Ishikawa (cell line): ENCODE data around the gene KISS1R.

Experiments used
- CEBPB ChIP-seq: IDR thresholded peaks from 2 replicates; pipeline ENCODE4 v1.6.1; 2012
- EGR1 ChIP-seq: IDR thresholded peaks from 2 replicates; pipeline ENCODE4 v1.6.1; 2012
- EP300 ChIP-seq: IDR thresholded peaks from 2 replicates; pipeline ENCODE4 v1.6.1; 2012; ENCODE audit warnings: borderline replicate concordance
- FOXM1 ChIP-seq: IDR thresholded peaks from 2 replicates; pipeline ENCODE4 v1.6.1; 2012; ENCODE audit warnings: low read depth, borderline replicate concordance
- NFIC ChIP-seq: IDR thresholded peaks from 2 replicates; pipeline ENCODE4 v1.6.1; 2012
- RAD21 ChIP-seq: IDR thresholded peaks from 2 replicates; pipeline ENCODE4 v1.6.1; 2012; ENCODE audit warnings: low read depth
- TAF1 ChIP-seq: IDR thresholded peaks from 2 replicates; pipeline ENCODE4 v1.6.1; 2012; ENCODE audit warnings: low read depth, mild to moderate bottlenecking
- TCF12 ChIP-seq: IDR thresholded peaks from 2 replicates; pipeline ENCODE4 v1.6.1; 2012; ENCODE audit warnings: low read depth
- TEAD4 ChIP-seq: IDR thresholded peaks from 2 replicates; pipeline ENCODE4 v1.6.1; 2012
- YY1 ChIP-seq: IDR thresholded peaks from 2 replicates; pipeline ENCODE4 v1.6.1; 2012; ENCODE audit warnings: low read depth
- ZBTB7A ChIP-seq: IDR thresholded peaks from 2 replicates; pipeline ENCODE4 v1.6.1; 2012; ENCODE audit warnings: low read depth
- TF ChIP-seq, protein P1 (sequence below): IDR thresholded peaks from 2 replicates; pipeline ENCODE4 v1.6.1; 2012; ENCODE audit warnings: low read depth, mild to moderate bottlenecking
- TF ChIP-seq, protein P2 (sequence below): IDR thresholded peaks from 2 replicates; pipeline ENCODE4 v1.6.1; 2012
- TF ChIP-seq, protein P3 (sequence below): IDR thresholded peaks from 2 replicates; pipeline ENCODE4 v1.6.1; 2012

DNA sequence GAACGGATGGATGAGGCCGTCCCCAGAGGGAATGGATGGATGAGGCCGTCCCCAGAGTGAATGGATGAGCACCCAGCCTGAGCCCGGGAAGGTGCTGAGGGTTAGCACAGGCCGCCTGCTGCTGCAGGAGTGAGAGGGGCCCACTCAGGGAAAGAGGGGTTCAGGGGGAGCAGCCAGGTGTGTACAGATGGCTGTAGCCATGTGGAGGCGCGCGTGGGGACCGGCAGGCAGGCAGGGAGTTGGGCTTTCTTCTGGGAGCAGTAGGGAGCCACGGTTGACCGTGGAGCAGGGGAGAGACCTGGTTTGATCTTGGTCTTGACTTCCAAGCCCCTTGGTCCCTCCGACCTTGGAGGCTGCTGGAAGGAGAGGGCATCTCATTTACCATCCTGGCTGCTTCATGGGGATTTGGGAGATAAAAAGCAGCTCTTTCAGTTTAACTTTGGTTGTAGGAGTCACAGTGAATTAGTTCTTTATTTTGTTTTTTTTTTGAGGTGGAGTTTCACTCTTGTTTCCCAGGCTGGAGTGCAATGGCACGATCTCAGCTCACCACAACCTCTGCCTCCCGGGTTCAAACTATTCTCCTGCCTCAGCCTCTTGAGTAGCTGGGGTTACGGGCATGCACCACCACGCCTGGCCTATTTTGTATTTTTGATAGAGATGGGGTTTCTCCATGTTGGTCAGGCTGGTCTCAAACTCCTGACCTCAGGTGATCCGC, 33.4 kb downstream of the KISS1R start:
- TF ChIP-seq RAD21, result no peak
- TF ChIP-seq YY1, result no peak
- TF ChIP-seq, protein P1, sequence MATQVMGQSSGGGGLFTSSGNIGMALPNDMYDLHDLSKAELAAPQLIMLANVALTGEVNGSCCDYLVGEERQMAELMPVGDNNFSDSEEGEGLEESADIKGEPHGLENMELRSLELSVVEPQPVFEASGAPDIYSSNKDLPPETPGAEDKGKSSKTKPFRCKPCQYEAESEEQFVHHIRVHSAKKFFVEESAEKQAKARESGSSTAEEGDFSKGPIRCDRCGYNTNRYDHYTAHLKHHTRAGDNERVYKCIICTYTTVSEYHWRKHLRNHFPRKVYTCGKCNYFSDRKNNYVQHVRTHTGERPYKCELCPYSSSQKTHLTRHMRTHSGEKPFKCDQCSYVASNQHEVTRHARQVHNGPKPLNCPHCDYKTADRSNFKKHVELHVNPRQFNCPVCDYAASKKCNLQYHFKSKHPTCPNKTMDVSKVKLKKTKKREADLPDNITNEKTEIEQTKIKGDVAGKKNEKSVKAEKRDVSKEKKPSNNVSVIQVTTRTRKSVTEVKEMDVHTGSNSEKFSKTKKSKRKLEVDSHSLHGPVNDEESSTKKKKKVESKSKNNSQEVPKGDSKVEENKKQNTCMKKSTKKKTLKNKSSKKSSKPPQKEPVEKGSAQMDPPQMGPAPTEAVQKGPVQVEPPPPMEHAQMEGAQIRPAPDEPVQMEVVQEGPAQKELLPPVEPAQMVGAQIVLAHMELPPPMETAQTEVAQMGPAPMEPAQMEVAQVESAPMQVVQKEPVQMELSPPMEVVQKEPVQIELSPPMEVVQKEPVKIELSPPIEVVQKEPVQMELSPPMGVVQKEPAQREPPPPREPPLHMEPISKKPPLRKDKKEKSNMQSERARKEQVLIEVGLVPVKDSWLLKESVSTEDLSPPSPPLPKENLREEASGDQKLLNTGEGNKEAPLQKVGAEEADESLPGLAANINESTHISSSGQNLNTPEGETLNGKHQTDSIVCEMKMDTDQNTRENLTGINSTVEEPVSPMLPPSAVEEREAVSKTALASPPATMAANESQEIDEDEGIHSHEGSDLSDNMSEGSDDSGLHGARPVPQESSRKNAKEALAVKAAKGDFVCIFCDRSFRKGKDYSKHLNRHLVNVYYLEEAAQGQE, result no peak
- no peak for TF ChIP-seq TEAD4
- TF ChIP-seq EP300, result no peak
- TF ChIP-seq CEBPB, result no peak
- TF ChIP-seq, protein P2, sequence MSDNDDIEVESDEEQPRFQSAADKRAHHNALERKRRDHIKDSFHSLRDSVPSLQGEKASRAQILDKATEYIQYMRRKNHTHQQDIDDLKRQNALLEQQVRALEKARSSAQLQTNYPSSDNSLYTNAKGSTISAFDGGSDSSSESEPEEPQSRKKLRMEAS, result no peak
- TF ChIP-seq NFIC, result no peak
- no peak for TF ChIP-seq TAF1
- TF ChIP-seq TCF12, result no peak
- TF ChIP-seq EGR1, result no peak
- TF ChIP-seq, protein P3, sequence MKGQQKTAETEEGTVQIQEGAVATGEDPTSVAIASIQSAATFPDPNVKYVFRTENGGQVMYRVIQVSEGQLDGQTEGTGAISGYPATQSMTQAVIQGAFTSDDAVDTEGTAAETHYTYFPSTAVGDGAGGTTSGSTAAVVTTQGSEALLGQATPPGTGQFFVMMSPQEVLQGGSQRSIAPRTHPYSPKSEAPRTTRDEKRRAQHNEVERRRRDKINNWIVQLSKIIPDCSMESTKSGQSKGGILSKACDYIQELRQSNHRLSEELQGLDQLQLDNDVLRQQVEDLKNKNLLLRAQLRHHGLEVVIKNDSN, result no peak
- TF ChIP-seq ZBTB7A, result no peak
- TF ChIP-seq FOXM1, result no peak
